ENCODE results near the gene IL24.

GRCh38 chr1:206923009-206923960, 26.0 kb downstream of the IL24 start:
- TF ChIP-seq SIN3A (IDR thresholded peaks at IDR 0.05; ENCODE audit: low read depth) = no peak
- TF ChIP-seq, protein P1, sequence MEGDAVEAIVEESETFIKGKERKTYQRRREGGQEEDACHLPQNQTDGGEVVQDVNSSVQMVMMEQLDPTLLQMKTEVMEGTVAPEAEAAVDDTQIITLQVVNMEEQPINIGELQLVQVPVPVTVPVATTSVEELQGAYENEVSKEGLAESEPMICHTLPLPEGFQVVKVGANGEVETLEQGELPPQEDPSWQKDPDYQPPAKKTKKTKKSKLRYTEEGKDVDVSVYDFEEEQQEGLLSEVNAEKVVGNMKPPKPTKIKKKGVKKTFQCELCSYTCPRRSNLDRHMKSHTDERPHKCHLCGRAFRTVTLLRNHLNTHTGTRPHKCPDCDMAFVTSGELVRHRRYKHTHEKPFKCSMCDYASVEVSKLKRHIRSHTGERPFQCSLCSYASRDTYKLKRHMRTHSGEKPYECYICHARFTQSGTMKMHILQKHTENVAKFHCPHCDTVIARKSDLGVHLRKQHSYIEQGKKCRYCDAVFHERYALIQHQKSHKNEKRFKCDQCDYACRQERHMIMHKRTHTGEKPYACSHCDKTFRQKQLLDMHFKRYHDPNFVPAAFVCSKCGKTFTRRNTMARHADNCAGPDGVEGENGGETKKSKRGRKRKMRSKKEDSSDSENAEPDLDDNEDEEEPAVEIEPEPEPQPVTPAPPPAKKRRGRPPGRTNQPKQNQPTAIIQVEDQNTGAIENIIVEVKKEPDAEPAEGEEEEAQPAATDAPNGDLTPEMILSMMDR (IDR thresholded peaks at IDR 0.05 in 2 of 3, conservative IDR thresholded peaks at IDR 0.05 in 1 of 3; ENCODE audit: borderline replicate concordance in 1 of 3, insufficient read depth in 1 of 3, low read depth in 2 of 3, low read length in 2 of 3) = no peak
